ENCODE results near the gene LPCAT1. TPM values are rescaled to one million over a fixed set of nuclear protein-coding genes. Genes with fewer than 3 reads are reported as not detected.
A peak's percentile ranks its signal among the peaks of the same experiment; 100 is the strongest.

Gene LPCAT1
- total RNA-seq, 2 donors from 2014 or later = 78.5 to 124 TPM

DNA sequence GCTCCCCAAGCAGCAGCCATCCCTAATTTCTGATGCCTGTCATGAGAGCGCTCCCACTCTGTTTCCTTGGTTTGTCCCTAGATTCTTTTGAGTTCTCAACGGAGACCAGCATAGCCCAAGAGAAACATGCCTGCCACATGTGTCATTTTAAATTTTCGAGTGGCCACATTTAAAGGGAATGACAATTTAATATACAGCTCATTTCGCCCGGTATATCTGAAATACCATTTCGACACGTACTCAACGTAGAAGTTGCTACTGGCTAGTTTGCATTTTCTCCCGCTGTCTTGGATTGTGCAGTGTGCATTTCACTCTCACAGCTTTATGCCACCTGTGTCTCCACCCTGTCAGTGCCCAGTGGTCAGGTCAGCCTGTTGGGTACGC is 21.0 kb downstream of the LPCAT1 start:
- Histone ChIP-seq H3K27ac (ENCODE audit: low read depth, low read length) (no peak overlapping the region), H3K4me3 (ENCODE audit: low read length) (no peak overlapping the region), H3K9me3 (ENCODE audit: control insufficient read depth, low read length) (no peaks in the 10 kb centered on the region), H3K36me3 (ENCODE audit: control insufficient read depth, insufficient read depth, low read length) (peaks cover 19% of the 10 kb centered on the region), H3K4me1 (ENCODE audit: control insufficient read depth, insufficient read depth, low read length) (no peaks in the 10 kb centered on the region), H3K27me3 (ENCODE audit: control insufficient read depth, insufficient read depth, low read length, poor library complexity, severe bottlenecking) (no peaks in the 10 kb centered on the region), H3K9ac (ENCODE audit: extremely low read depth, low read length, poor library complexity, severe bottlenecking) (no peak overlapping the region)
- no peaks in the 10 kb centered on the region for H3K9me3 Mint-ChIP-seq
- H3K4me3 Mint-ChIP-seq = no peak overlapping the region
- peaks cover 15% of the 10 kb centered on the region for H3K4me1 Mint-ChIP-seq
- DNase-seq = no peak
- H3K27me3 Mint-ChIP-seq (ENCODE audit: insufficient read depth) = no peaks in the 10 kb centered on the region
- no peak for TF ChIP-seq CTCF (conservative IDR thresholded peaks at IDR 0.05)
- WGBS, 2 experiments (ENCODE audit: insufficient coverage in 1 of 2, insufficient read length in 1 of 2) = 95% methylated on average over 9 to 10 of the region's 10 CpGs
- peaks cover 18% of the 10 kb centered on the region for H3K36me3 Mint-ChIP-seq (ENCODE audit: low read depth)
- peak overlapping the region; percentile 48 for H3K27ac Mint-ChIP-seq

GRCh38 chr5:1502046-1502736 is 21.6 kb downstream of the LPCAT1 start:
- H3K4me3 Mint-ChIP-seq = no peak overlapping the region
- peak; percentile 71 for DNase-seq
- no peak overlapping the region for H3K9ac ChIP-seq (ENCODE audit: extremely low read depth, low read length, poor library complexity, severe bottlenecking)
- H3K27me3 Mint-ChIP-seq (ENCODE audit: insufficient read depth) = no peaks in the 10 kb centered on the region
- WGBS, 2 experiments (ENCODE audit: insufficient coverage in 1 of 2, insufficient read length in 1 of 2) = 88 to 89% methylated on average over 16 to 23 of the region's 23 CpGs
- TF ChIP-seq CTCF (conservative IDR thresholded peaks at IDR 0.05) = no peak
- no peaks in the 10 kb centered on the region for H3K9me3 Mint-ChIP-seq
- H3K36me3 Mint-ChIP-seq (ENCODE audit: low read depth) = peaks cover 15% of the 10 kb centered on the region
- H3K36me3 ChIP-seq (ENCODE audit: control insufficient read depth, insufficient read depth, low read length) = peaks cover 19% of the 10 kb centered on the region
- peaks cover 15% of the 10 kb centered on the region for H3K4me1 Mint-ChIP-seq
- H3K4me3 ChIP-seq (ENCODE audit: low read length) = no peak overlapping the region
- no peak overlapping the region for H3K27ac Mint-ChIP-seq
- no peak overlapping the region for H3K27ac ChIP-seq (ENCODE audit: low read depth, low read length)
- H3K27me3 ChIP-seq (ENCODE audit: control insufficient read depth, insufficient read depth, low read length, poor library complexity, severe bottlenecking) = no peaks in the 10 kb centered on the region
- no peaks in the 10 kb centered on the region for H3K4me1 ChIP-seq (ENCODE audit: control insufficient read depth, insufficient read depth, low read length)
- no peaks in the 10 kb centered on the region for H3K9me3 ChIP-seq (ENCODE audit: control insufficient read depth, low read length)

GRCh38 chr5:1501372-1502045 is 22.3 kb downstream of the LPCAT1 start:
- Histone ChIP-seq H3K36me3 (ENCODE audit: control insufficient read depth, insufficient read depth, low read length) (peaks cover 22% of the 10 kb centered on the region), H3K27me3 (ENCODE audit: control insufficient read depth, insufficient read depth, low read length, poor library complexity, severe bottlenecking) (no peaks in the 10 kb centered on the region), H3K9ac (ENCODE audit: extremely low read depth, low read length, poor library complexity, severe bottlenecking) (no peak overlapping the region), H3K4me3 (ENCODE audit: low read length) (no peak overlapping the region), H3K4me1 (ENCODE audit: control insufficient read depth, insufficient read depth, low read length) (no peaks in the 10 kb centered on the region), H3K9me3 (ENCODE audit: control insufficient read depth, low read length) (no peaks in the 10 kb centered on the region), H3K27ac (ENCODE audit: low read depth, low read length) (no peak overlapping the region)
- Mint-ChIP-seq H3K27ac (no peak overlapping the region), H3K36me3 (ENCODE audit: low read depth) (peaks cover 17% of the 10 kb centered on the region), H3K27me3 (ENCODE audit: insufficient read depth) (no peaks in the 10 kb centered on the region), H3K4me1 (peaks cover 15% of the 10 kb centered on the region), H3K4me3 (no peak overlapping the region), H3K9me3 (no peaks in the 10 kb centered on the region)
- WGBS, 2 experiments (ENCODE audit: insufficient coverage in 1 of 2, insufficient read length in 1 of 2) = 96% methylated on average over 20 to 28 of the region's 28 CpGs
- DNase-seq = no peak
- no peak for TF ChIP-seq CTCF (conservative IDR thresholded peaks at IDR 0.05)

Data from endodermal cell (in vitro differentiated cells).